Karpas-422 (cell line): ENCODE measurements around the gene MUC15. TPM values are rescaled to one million over a fixed set of nuclear protein-coding genes. Genes with fewer than 3 reads are reported as not detected.
"Not testable (repeated sequence)": the region's sequence is repeated elsewhere in the genome, so short reads cannot be mapped to it uniquely, and the experiment has no call there.

Experiments
- DNase-seq: peaks from one replicate; pipeline ENCODE4 v3.0.0-alpha.2; 2015
- H2AFZ ChIP-seq: fragments of 200-600 bp; sonication (generic); 2 replicates; pipeline ENCODE4 v1.6.1; 2014; ENCODE audit warnings: antibody characterized with exemption, low read length, mixed read lengths
- H3K27ac ChIP-seq: fragments of 200-600 bp; sonication (generic); 2 replicates; pipeline ENCODE4 v1.5.1; 2014; ENCODE audit warnings: mild to moderate bottlenecking, low read length, moderate library complexity
- H3K27me3 ChIP-seq: fragments of 200-600 bp; sonication (generic); 2 replicates; pipeline ENCODE4 v1.6.1; 2014; ENCODE audit warnings: low read length, mixed read lengths
- H3K36me3 ChIP-seq: fragments of 200-600 bp; sonication (generic); 2 replicates; pipeline ENCODE4 v1.6.1; 2014; ENCODE audit warnings: low read length, mixed read lengths; ENCODE audit not compliant: insufficient read depth
- H3K4me1 ChIP-seq: fragments of 200-600 bp; sonication (generic); 2 replicates; pipeline ENCODE4 v1.6.1; 2014; ENCODE audit warnings: mild to moderate bottlenecking, low read length, mixed read lengths
- H3K4me2 ChIP-seq: fragments of 200-600 bp; sonication (generic); 2 replicates; pipeline ENCODE4 v1.6.1; 2014; ENCODE audit warnings: low read length, low read depth, mild to moderate bottlenecking; ENCODE audit not compliant: poor library complexity, severe bottlenecking
- H3K4me3 ChIP-seq: fragments of 200-600 bp; sonication (generic); 2 replicates; pipeline ENCODE4 v1.5.1; 2014; ENCODE audit warnings: mild to moderate bottlenecking, antibody characterized with exemption, low read length, mixed read lengths
- H3K79me2 ChIP-seq: fragments of 200-600 bp; sonication (generic); 2 replicates; pipeline ENCODE4 v1.6.1; 2014; ENCODE audit warnings: mild to moderate bottlenecking, low read length, mixed read lengths
- H3K9ac ChIP-seq: fragments of 200-600 bp; sonication (generic); 2 replicates; pipeline ENCODE4 v1.6.0; 2014; ENCODE audit warnings: low read length
- H3K9me2 ChIP-seq: fragments of 200-600 bp; sonication (generic), shearing (Covaris generic); replicated peaks from 2 replicates; pipeline ENCODE4 v1.6.0; 2014; ENCODE audit warnings: mild to moderate bottlenecking, low read length, moderate library complexity; ENCODE audit not compliant: insufficient read depth
- H3K9me3 ChIP-seq: fragments of 300-700, 200-600 bp; sonication (generic); 2 replicates; pipeline ENCODE4 v1.6.1; 2014; ENCODE audit warnings: low read length, mixed read lengths
- H4K20me1 ChIP-seq: fragments of 200-600 bp; sonication (generic); 2 replicates; pipeline ENCODE4 v1.6.1; 2014; ENCODE audit warnings: mild to moderate bottlenecking, antibody characterized with exemption, low read length, low read depth; ENCODE audit not compliant: insufficient read depth
- total RNA-seq: library from RNA; depleted of rRNA; stranded (reverse); fragments of >200 nt; shearing (Covaris generic); gene quantifications from 2 replicates; pipeline ENCODE4 v1.2.3, GENCODE V29; 2014; ENCODE audit warnings: low replicate concordance

The MUC15 gene
- total RNA-seq, 1 experiment from 2014 or later: not detected

- H3K36me3 ChIP-seq: no peaks in the 10 kb centered on the region
- H2AFZ ChIP-seq: no peak overlapping the region
Measured at GRCh38 chr11:26599876-26600434, 27.9 kb upstream of the MUC15 start.

GRCh38 chr11:26599425-26599824 is 27.4 kb upstream of the MUC15 start:
- Histone ChIP-seq H4K20me1 (no peaks in the 10 kb centered on the region), H3K36me3 (no peaks in the 10 kb centered on the region), H3K4me2 (no peak overlapping the region)

More at GRCh38 chr11:26599876-26600434, 27.9 kb upstream of the MUC15 start:
- DNase-seq: no peak
- no peak overlapping the region for H3K4me3 ChIP-seq
- no peak overlapping the region for H3K4me2 ChIP-seq
- no peaks in the 10 kb centered on the region for H3K9me2 ChIP-seq
- H3K4me1 ChIP-seq: no peaks in the 10 kb centered on the region
- no peaks in the 10 kb centered on the region for H4K20me1 ChIP-seq
- no peaks in the 10 kb centered on the region for H3K79me2 ChIP-seq
- no peak overlapping the region for H3K27ac ChIP-seq
- H3K27me3 ChIP-seq: no peaks in the 10 kb centered on the region
- H3K9ac ChIP-seq: no peak overlapping the region
- H3K9me3 ChIP-seq: no peaks in the 10 kb centered on the region

DNA sequence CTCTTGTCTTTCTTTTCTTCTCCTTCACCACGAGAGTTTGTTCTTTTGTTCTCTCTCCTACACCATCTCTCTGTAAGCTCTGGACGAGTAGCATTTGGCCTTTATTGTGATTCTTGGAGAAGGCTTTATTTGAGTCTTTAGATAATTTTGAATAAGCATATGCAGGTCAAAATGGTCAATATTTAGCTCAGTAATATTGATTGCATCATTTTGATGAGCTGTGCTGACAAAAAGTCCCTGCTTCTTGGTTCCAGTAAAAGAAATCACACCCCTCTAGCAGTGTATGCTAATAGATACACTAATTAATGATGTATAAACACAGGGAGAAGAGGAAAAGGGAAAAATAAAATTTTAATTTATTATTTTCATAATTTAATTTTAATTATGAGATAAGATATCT is 25.8 kb upstream of the MUC15 start:
- Histone ChIP-seq H3K4me1 (no peaks in the 10 kb centered on the region), H3K79me2 (no peaks in the 10 kb centered on the region), H3K27ac (no peak overlapping the region), H2AFZ (no peak overlapping the region), H3K4me2 (no peak overlapping the region), H3K9me2 (no peaks in the 10 kb centered on the region), H3K27me3 (no peaks in the 10 kb centered on the region), H3K9me3 (no peaks in the 10 kb centered on the region), H3K36me3 (no peaks in the 10 kb centered on the region), H4K20me1 (no peaks in the 10 kb centered on the region), H3K9ac (no peak overlapping the region), H3K4me3 (no peak overlapping the region)
- DNase-seq: no peak

More at GRCh38 chr11:26599425-26599824, 27.4 kb upstream of the MUC15 start:
- no peaks in the 10 kb centered on the region for H3K9me3 ChIP-seq
- no peaks in the 10 kb centered on the region for H3K79me2 ChIP-seq
- H3K27me3 ChIP-seq: no peaks in the 10 kb centered on the region
- H2AFZ ChIP-seq: no peak overlapping the region
- no peaks in the 10 kb centered on the region for H3K9me2 ChIP-seq
- no peak overlapping the region for H3K9ac ChIP-seq
- H3K4me3 ChIP-seq: no peak overlapping the region
- no peaks in the 10 kb centered on the region for H3K4me1 ChIP-seq
- H3K27ac ChIP-seq: no peak overlapping the region
- DNase-seq: no peak

GRCh38 chr11:26597049-26597689 is 25.1 kb upstream of the MUC15 start:
- H3K79me2 ChIP-seq, H3K9me3 ChIP-seq, H4K20me1 ChIP-seq, H2AFZ ChIP-seq, H3K36me3 ChIP-seq, H3K4me2 ChIP-seq, DNase-seq, H3K4me1 ChIP-seq, H3K9ac ChIP-seq, H3K4me3 ChIP-seq, H3K27me3 ChIP-seq, H3K27ac ChIP-seq, H3K9me2 ChIP-seq: not testable (repeated sequence)

DNA sequence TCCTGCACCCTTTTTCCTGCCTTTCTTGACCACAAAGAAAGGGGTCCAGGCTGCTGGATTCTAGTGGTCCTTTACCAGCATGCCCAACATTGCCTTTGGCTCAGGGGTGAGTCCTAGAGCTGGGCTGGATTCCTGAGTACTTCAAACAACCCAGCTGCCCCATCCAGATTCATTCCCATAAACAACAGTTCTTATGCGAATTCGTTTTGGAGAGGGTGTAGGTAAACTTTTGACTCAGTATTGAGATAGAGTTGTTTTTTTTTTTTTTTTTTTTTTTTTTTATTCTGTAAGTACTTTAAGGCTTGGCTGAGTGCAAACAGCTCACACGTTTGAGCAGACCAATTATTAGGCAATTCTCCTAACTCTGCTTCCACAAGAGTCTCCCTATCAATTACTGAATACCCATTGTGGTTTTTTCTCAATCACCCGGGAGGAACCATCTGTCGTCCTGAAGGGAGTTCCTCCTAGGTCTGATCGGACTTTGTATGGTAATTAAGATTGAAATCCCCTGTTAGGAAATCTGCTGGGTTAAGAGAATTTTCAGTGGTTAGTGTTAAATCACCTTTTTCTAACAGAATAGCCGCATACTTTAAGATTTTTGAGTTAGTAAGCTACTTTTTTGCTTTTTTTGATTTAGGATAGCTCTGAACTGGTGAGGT is 23.3 kb upstream of the MUC15 start:
- not testable (repeated sequence) for H3K36me3 ChIP-seq, H4K20me1 ChIP-seq

GRCh38 chr11:26593691-26594090 is 21.6 kb upstream of the MUC15 start:
- DNase-seq: no peak
- H4K20me1 ChIP-seq: no peaks in the 10 kb centered on the region
- H2AFZ ChIP-seq: no peak overlapping the region
- H3K9ac ChIP-seq: no peak overlapping the region
- H3K9me3 ChIP-seq: no peaks in the 10 kb centered on the region
- no peaks in the 10 kb centered on the region for H3K36me3 ChIP-seq
- no peak overlapping the region for H3K4me2 ChIP-seq
- no peak overlapping the region for H3K27ac ChIP-seq
- no peak overlapping the region for H3K4me3 ChIP-seq
- H3K27me3 ChIP-seq: no peaks in the 10 kb centered on the region
- no peaks in the 10 kb centered on the region for H3K4me1 ChIP-seq
- no peaks in the 10 kb centered on the region for H3K79me2 ChIP-seq
- H3K9me2 ChIP-seq: no peaks in the 10 kb centered on the region

More for the DNA sequence above, 23.3 kb upstream of the MUC15 start:
- not testable (repeated sequence) for H3K4me1 ChIP-seq, H3K27ac ChIP-seq, H3K4me3 ChIP-seq, H3K4me2 ChIP-seq, H3K79me2 ChIP-seq, H3K9me2 ChIP-seq, H3K9me3 ChIP-seq, DNase-seq, H3K9ac ChIP-seq, H2AFZ ChIP-seq, H3K27me3 ChIP-seq

DNA sequence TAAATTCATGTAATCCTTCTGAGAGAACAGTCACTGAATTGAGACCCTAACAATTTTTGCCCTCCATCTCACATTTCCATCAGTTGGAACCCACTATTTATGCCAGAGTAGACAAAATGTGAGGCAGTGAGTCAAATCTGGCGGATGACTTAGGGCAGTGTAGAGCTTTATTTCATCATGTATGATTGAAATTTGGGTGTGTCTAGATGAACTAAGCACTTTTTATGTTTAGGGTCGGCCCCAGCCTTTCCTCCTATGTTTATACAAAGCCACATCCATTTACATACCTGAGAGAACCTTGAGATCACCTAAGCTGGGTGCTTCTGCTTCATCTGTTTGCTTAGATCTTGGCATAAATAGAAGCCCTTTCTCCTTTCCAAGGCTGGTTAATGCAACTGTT is 15.0 kb upstream of the MUC15 start:
- Histone ChIP-seq H3K9me2 (no peaks in the 10 kb centered on the region), H3K4me1 (no peaks in the 10 kb centered on the region), H3K36me3 (no peaks in the 10 kb centered on the region), H2AFZ (no peak overlapping the region), H3K9ac (no peak overlapping the region), H4K20me1 (no peaks in the 10 kb centered on the region), H3K9me3 (no peaks in the 10 kb centered on the region), H3K79me2 (no peaks in the 10 kb centered on the region), H3K27ac (no peak overlapping the region), H3K27me3 (no peaks in the 10 kb centered on the region), H3K4me2 (no peak overlapping the region), H3K4me3 (no peak overlapping the region)
- DNase-seq: no peak

GRCh38 chr11:26584818-26585217 is 12.8 kb upstream of the MUC15 start:
- Histone ChIP-seq H4K20me1 (no peaks in the 10 kb centered on the region), H2AFZ (no peak overlapping the region), H3K36me3 (no peaks in the 10 kb centered on the region), H3K9me2 (no peaks in the 10 kb centered on the region), H3K79me2 (no peaks in the 10 kb centered on the region), H3K4me3 (no peak overlapping the region), H3K4me1 (no peaks in the 10 kb centered on the region), H3K9ac (no peak overlapping the region), H3K27ac (no peak overlapping the region), H3K27me3 (no peaks in the 10 kb centered on the region), H3K4me2 (no peak overlapping the region), H3K9me3 (no peaks in the 10 kb centered on the region)
- DNase-seq: no peak
